ENCODE measurements around the gene SOWAHB. TPM values are rescaled to one million over a fixed set of nuclear protein-coding genes. Genes with fewer than 3 reads are reported as not detected.

Gene SOWAHB
- total and polyA plus RNA-seq, 7 donors, result under 0.01 to 12.3 (median 7.8) TPM; not detected in 2

GRCh38 chr4:76854858-76855257, 43.1 kb downstream of the SOWAHB start:
- intact Hi-C loops (cut with DNase I), result no loop called here
- TF ChIP-seq, protein P1, sequence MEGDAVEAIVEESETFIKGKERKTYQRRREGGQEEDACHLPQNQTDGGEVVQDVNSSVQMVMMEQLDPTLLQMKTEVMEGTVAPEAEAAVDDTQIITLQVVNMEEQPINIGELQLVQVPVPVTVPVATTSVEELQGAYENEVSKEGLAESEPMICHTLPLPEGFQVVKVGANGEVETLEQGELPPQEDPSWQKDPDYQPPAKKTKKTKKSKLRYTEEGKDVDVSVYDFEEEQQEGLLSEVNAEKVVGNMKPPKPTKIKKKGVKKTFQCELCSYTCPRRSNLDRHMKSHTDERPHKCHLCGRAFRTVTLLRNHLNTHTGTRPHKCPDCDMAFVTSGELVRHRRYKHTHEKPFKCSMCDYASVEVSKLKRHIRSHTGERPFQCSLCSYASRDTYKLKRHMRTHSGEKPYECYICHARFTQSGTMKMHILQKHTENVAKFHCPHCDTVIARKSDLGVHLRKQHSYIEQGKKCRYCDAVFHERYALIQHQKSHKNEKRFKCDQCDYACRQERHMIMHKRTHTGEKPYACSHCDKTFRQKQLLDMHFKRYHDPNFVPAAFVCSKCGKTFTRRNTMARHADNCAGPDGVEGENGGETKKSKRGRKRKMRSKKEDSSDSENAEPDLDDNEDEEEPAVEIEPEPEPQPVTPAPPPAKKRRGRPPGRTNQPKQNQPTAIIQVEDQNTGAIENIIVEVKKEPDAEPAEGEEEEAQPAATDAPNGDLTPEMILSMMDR (IDR thresholded peaks at IDR 0.05), result no peak
- no peak for TF ChIP-seq POLR2AphosphoS5 (IDR thresholded peaks at IDR 0.05)
- TF ChIP-seq POLR2A (IDR thresholded peaks at IDR 0.05), result no peak
- no peak for TF ChIP-seq EP300 (IDR thresholded peaks at IDR 0.05)
- Histone ChIP-seq H3K4me1 (peaks cover 0 to 12% (median 5%) of the 10 kb centered on the region in 4 donors), H3K4me3 (no peak overlapping the region), H3K36me3 (no peaks in the 10 kb centered on the region), H3K27me3 (no peaks in the 10 kb centered on the region), H3K27ac (no peak overlapping the region), H3K9me3 (no peaks in the 10 kb centered on the region)
- WGBS, 2 donors, result 90 to 91% methylated on average over 8 of the region's 8 CpGs
- DNase-seq, result no peak

DNA sequence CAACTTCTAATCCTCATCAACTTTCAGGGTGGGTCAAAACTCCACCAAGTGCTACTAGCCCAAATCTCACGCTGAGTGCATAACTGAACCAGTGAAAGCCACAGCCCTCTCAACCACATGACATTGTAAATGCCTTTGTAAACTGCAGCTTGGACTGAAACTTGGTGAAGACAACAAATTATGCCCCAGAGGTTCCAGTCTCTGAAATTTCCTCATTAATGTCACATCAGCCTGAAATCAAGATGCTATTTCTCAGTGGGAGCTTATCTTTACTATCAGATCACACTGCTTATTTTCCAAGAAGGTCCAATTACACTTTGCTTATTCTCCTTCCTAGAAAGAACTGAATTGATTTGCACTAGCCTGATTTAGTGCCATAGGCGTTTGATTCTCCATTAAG, 46.6 kb downstream of the SOWAHB start:
- intact Hi-C loops (cut with DNase I), result no loop called here
- H3K4me3 ChIP-seq, result no peak overlapping the region
- H3K27ac ChIP-seq, result no peak overlapping the region
- 73 to 91% methylated on average over 2 of the region's 2 CpGs for WGBS, 2 donors
- H3K4me1 ChIP-seq, result peaks cover 0 to 10% (median 4%) of the 10 kb centered on the region in 4 donors
- H3K36me3 ChIP-seq, result no peaks in the 10 kb centered on the region
- no peaks in the 10 kb centered on the region for H3K27me3 ChIP-seq
- DNase-seq, result no peak
- TF ChIP-seq POLR2A (IDR thresholded peaks at IDR 0.05), result no peak
- TF ChIP-seq, protein P1 (IDR thresholded peaks at IDR 0.05), result no peak
- no peak for TF ChIP-seq EP300 (IDR thresholded peaks at IDR 0.05)
- TF ChIP-seq POLR2AphosphoS5 (IDR thresholded peaks at IDR 0.05), result no peak
- no peaks in the 10 kb centered on the region for H3K9me3 ChIP-seq

DNA sequence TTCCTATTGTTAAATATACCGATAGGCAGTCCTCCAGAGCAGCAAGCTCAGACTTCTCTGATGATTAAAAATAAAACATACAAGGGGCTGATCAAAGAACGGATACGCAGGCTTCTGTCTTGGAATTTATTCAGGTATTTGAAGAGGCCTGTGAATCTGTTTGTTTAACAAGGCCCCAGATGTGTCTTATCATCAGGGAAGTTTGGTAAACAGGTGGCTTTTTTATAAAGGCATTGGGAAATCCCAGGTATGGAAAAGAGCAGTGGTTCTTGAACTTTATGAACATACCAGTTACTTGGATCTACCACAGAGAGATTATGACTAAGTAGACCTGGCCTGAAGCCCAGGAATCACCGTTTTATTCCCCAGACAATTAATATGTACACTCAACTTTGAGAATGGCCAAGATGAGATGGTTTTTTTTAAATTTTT, 47.9 kb downstream of the SOWAHB start:
- intact Hi-C loops (cut with DNase I), result no loop called here
- no peaks in the 10 kb centered on the region for H3K9me3 ChIP-seq
- H3K4me3 ChIP-seq, result no peak overlapping the region
- H3K36me3 ChIP-seq, result no peaks in the 10 kb centered on the region
- no peak overlapping the region for H3K27ac ChIP-seq
- TF ChIP-seq POLR2A (IDR thresholded peaks at IDR 0.05) (no peak), EP300 (IDR thresholded peaks at IDR 0.05) (no peak), POLR2AphosphoS5 (IDR thresholded peaks at IDR 0.05) (no peak)
- TF ChIP-seq, protein P1 (IDR thresholded peaks at IDR 0.05), result no peak
- DNase-seq, result no peak
- no peaks in the 10 kb centered on the region for H3K27me3 ChIP-seq
- peaks cover 0 to 6% (median 2%) of the 10 kb centered on the region in 4 donors for H3K4me1 ChIP-seq
- 62 to 79% methylated on average over 4 of the region's 4 CpGs for WGBS, 2 donors

Other genes with a start within 250 kb of the SOWAHB start
- 100 to 1,000 TPM in 2 of 4 donors, 10 to 100 TPM in 2; 43.0 to 143 (median 107) TPM for gene SEPTIN11, start 51.6 kb upstream of the SOWAHB start, total RNA-seq
- 10 to 100 TPM; 36.4 to 46.2 (median 46.0) TPM for gene SEPTIN11, start 51.6 kb upstream of the SOWAHB start, polyA plus RNA-seq
- 100 to 1,000 TPM; 248 to 339 (median 288) TPM for gene CCNI, start 177.8 kb upstream of the SOWAHB start, total RNA-seq
- gene CCNI, start 177.8 kb upstream of the SOWAHB start, polyA plus RNA-seq, result 100 to 1,000 TPM; 118 to 218 (median 130) TPM